SK-N-MC (cell line): Measurements from ENCODE around the gene R3HCC1L.
"Not testable (repeated sequence)": the region's sequence is repeated elsewhere in the genome, so short reads cannot be mapped to it uniquely, and the experiment has no call there.

Experiments used
- DNase-seq: peaks from one replicate; pipeline ENCODE4 v3.0.0-alpha.2; 2011; ENCODE audit warnings: low read depth, low spot score
- H3K27ac ChIP-seq: fragments of 200-600 bp; sonication (generic); 2 replicates; pipeline ENCODE4 v1.5.1; 2016; ENCODE audit warnings: mixed run types
- H3K36me3 ChIP-seq: fragments of 200-600 bp; sonication (generic); 2 replicates; pipeline ENCODE4 v1.6.1; 2017; ENCODE audit warnings: antibody characterized with exemption, low read length, mixed read lengths; ENCODE audit not compliant: insufficient read depth
- H3K4me3 ChIP-seq: fragments of 200-600 bp; sonication (generic); 2 replicates; pipeline ENCODE4 v1.5.1; 2016
- H3K9ac ChIP-seq: fragments of 200-600 bp; sonication (generic); 2 replicates; pipeline ENCODE4 v1.8.0; 2017; ENCODE audit warnings: mixed run types, mixed read lengths; ENCODE audit not compliant: insufficient read length
- H3K9me3 ChIP-seq: fragments of 200-600 bp; sonication (generic); 2 replicates; pipeline ENCODE4 v1.6.1; 2017; ENCODE audit warnings: low read depth, mild to moderate bottlenecking, antibody characterized with exemption, low read length, moderate library complexity, mixed read lengths
- EZH2 ChIP-seq: fragments of 200-600 bp; sonication (generic); IDR thresholded peaks from one replicate; pipeline ENCODE4 v1.6.1; 2017; ENCODE audit warnings: antibody characterized with exemption
- FOXP2 ChIP-seq: optimal IDR thresholded peaks from 2 replicates; pipeline ENCODE3; 2011; ENCODE audit warnings: mild to moderate bottlenecking, moderate library complexity; ENCODE audit not compliant: insufficient read depth; ENCODE audit errors: extremely low read length, control extremely low read depth
- POLR2AphosphoS5 ChIP-seq: IDR thresholded peaks from 2 replicates; pipeline ENCODE4 v1.6.1; 2012; ENCODE audit warnings: mild to moderate bottlenecking, low read depth, low read length, borderline replicate concordance

The R3HCC1L gene

GRCh38 chr10:98226508-98227144 is 92.2 kb downstream of the R3HCC1L start:
- no peak for DNase-seq
- no peak overlapping the region for H3K9ac ChIP-seq
- H3K4me3 ChIP-seq = no peak overlapping the region
- H3K27ac ChIP-seq = no peak overlapping the region
- no peaks in the 10 kb centered on the region for H3K36me3 ChIP-seq
- no peak for TF ChIP-seq EZH2
- no peak for TF ChIP-seq FOXP2
- TF ChIP-seq POLR2AphosphoS5 = no peak
- H3K9me3 ChIP-seq = no peaks in the 10 kb centered on the region

- H3K4me3 ChIP-seq, H3K36me3 ChIP-seq: not testable (repeated sequence)
Measured at GRCh38 chr10:98227713-98228112, 93.3 kb downstream of the R3HCC1L start.

GRCh38 chr10:98228266-98228665 is 93.8 kb downstream of the R3HCC1L start:
- not testable (repeated sequence) for H3K36me3 ChIP-seq, H3K4me3 ChIP-seq, H3K9me3 ChIP-seq, H3K9ac ChIP-seq, H3K27ac ChIP-seq, DNase-seq

More at GRCh38 chr10:98227713-98228112, 93.3 kb downstream of the R3HCC1L start:
- not testable (repeated sequence) for H3K9ac ChIP-seq, H3K9me3 ChIP-seq, H3K27ac ChIP-seq, DNase-seq

- no peak overlapping the region for H3K27ac ChIP-seq
- no peak for DNase-seq
Measured at GRCh38 chr10:98231417-98231816, 97.0 kb downstream of the R3HCC1L start.

GRCh38 chr10:98235846-98236245 is 101.4 kb downstream of the R3HCC1L start:
- Histone ChIP-seq H3K9ac (no peak overlapping the region), H3K27ac (no peak overlapping the region), H3K4me3 (no peak overlapping the region), H3K36me3 (no peaks in the 10 kb centered on the region; the same call in 1 of the 2 replicates), H3K9me3 (no peaks in the 10 kb centered on the region)
- TF ChIP-seq EZH2 (no peak), POLR2AphosphoS5 (no peak), FOXP2 (no peak)
- no peak for DNase-seq

More at GRCh38 chr10:98231417-98231816, 97.0 kb downstream of the R3HCC1L start:
- Histone ChIP-seq H3K4me3 (no peak overlapping the region), H3K9ac (no peak overlapping the region), H3K36me3 (no peaks in the 10 kb centered on the region; the same call in 1 of the 2 replicates), H3K9me3 (no peaks in the 10 kb centered on the region)
- TF ChIP-seq POLR2AphosphoS5 = no peak
- TF ChIP-seq FOXP2 = no peak
- no peak for TF ChIP-seq EZH2

- no peak overlapping the region for H3K9ac ChIP-seq
- DNase-seq = no peak
- no peak for TF ChIP-seq EZH2
- TF ChIP-seq FOXP2 = no peak
- TF ChIP-seq POLR2AphosphoS5 = no peak
- H3K4me3 ChIP-seq = no peak overlapping the region
- no peak overlapping the region for H3K27ac ChIP-seq
- no peaks in the 10 kb centered on the region; the same call in 1 of the 2 replicates for H3K36me3 ChIP-seq
- no peaks in the 10 kb centered on the region for H3K9me3 ChIP-seq
Measured at GRCh38 chr10:98236862-98237261, 102.4 kb downstream of the R3HCC1L start.

GRCh38 chr10:98238391-98238790 is 103.9 kb downstream of the R3HCC1L start:
- TF ChIP-seq EZH2 = no peak
- no peak for TF ChIP-seq POLR2AphosphoS5
- TF ChIP-seq FOXP2 = no peak
- H3K9me3 ChIP-seq = no peaks in the 10 kb centered on the region
- no peak for DNase-seq
- H3K27ac ChIP-seq = no peak overlapping the region
- H3K9ac ChIP-seq = no peak overlapping the region
- no peaks in the 10 kb centered on the region; the same call in 1 of the 2 replicates for H3K36me3 ChIP-seq
- H3K4me3 ChIP-seq = no peak overlapping the region

GRCh38 chr10:98240524-98240923 is 106.1 kb downstream of the R3HCC1L start:
- DNase-seq = no peak
- no peak for TF ChIP-seq FOXP2
- no peak for TF ChIP-seq POLR2AphosphoS5
- TF ChIP-seq EZH2 = no peak
- Histone ChIP-seq H3K27ac (no peak overlapping the region), H3K9me3 (no peaks in the 10 kb centered on the region), H3K9ac (no peak overlapping the region), H3K36me3 (no peaks in the 10 kb centered on the region; the same call in 1 of the 2 replicates), H3K4me3 (no peak overlapping the region)

- no peak overlapping the region for H3K27ac ChIP-seq
- H3K36me3 ChIP-seq = no peaks in the 10 kb centered on the region; the same call in 1 of the 2 replicates
- TF ChIP-seq POLR2AphosphoS5 = no peak
- TF ChIP-seq FOXP2 = no peak
- TF ChIP-seq EZH2 = no peak
- H3K9me3 ChIP-seq = no peaks in the 10 kb centered on the region
- DNase-seq = no peak
- H3K9ac ChIP-seq = no peak overlapping the region
- H3K4me3 ChIP-seq = no peak overlapping the region
Measured at GRCh38 chr10:98242823-98243222, 108.4 kb downstream of the R3HCC1L start.
